K562 (cell line): ENCODE measurements around the gene EMID1. TPM values are rescaled to one million over a fixed set of nuclear protein-coding genes. Genes with fewer than 3 reads are reported as not detected.

Experiments
- ARID4B ChIP-seq: sonication (generic); formaldehyde crosslinking; IDR thresholded peaks from 2 replicates; pipeline ENCODE4 v1.8.0; 2022; ENCODE audit warnings: mild to moderate bottlenecking, missing genetic modification reagents
- ELK3 ChIP-seq: fragments of 450-650 bp; formaldehyde crosslinking; IDR thresholded peaks from 2 replicates; pipeline ENCODE4 v1.4.0; 2020; ENCODE audit warnings: mild to moderate bottlenecking
- MBD2 ChIP-seq: sonication (generic); IDR thresholded peaks from 2 replicates; pipeline ENCODE4 v1.6.1; 2016; ENCODE audit warnings: low read depth, borderline replicate concordance
- RBM34 ChIP-seq: fragments of 200-400 bp; formaldehyde crosslinking; IDR thresholded peaks from 2 replicates; pipeline ENCODE4 v1.6.1; 2018; ENCODE audit warnings: low read length, borderline replicate concordance; ENCODE audit not compliant: insufficient read depth
- TAF9B ChIP-seq: fragments of 450-650 bp; IDR thresholded peaks from 2 replicates; pipeline ENCODE4 v1.6.1; 2018; ENCODE audit warnings: mild to moderate bottlenecking; ENCODE audit not compliant: partially characterized antibody
- ZNF277 ChIP-seq: fragments of 250-450 bp; sonication (Bioruptor Pico); IDR thresholded peaks from 2 replicates; pipeline ENCODE4 v1.8.0; 2022; ENCODE audit warnings: inconsistent platforms, mild to moderate bottlenecking, moderate library complexity, borderline replicate concordance
- polyA plus RNA-seq, 8 experiments: library from polyadenylated mRNA; depleted of rRNA in 4 of 8; stranded (reverse) in 5 of 8; unstranded in 3 of 8; fragments of >200 nt; fragmentation: Nextera tagmentation in 2 of 8; fragmentation: Illumina TruSeq in 1 of 8; extraction: Ambion mirVana in 2 of 8; extraction: Trizol in 1 of 8; gene quantifications; 2 replicates each; pipeline versions ENCODE4 v1.2.1 to v1.2.3, GENCODE V29; 2011 to 2014; ENCODE audit warnings: inconsistent platforms in 1 of 8, missing spikeins in 1 of 8
- total RNA-seq, 7 experiments: library from RNA; depleted of rRNA in 6 of 7; stranded (reverse); fragments of >200 nt in 6 of 7; fragmentation: Illumina TruSeq in 2 of 7; extraction: Trizol in 2 of 7; gene quantifications; 2 replicates each; pipeline versions ENCODE4 v1.2.1 to v1.2.3, GENCODE V29; 2011 to 2021; ENCODE audit warnings: low replicate concordance in 1 of 7
- TF ChIP-seq, protein P1 (sequence below): fragments of 200-800 bp; sonication (Bioruptor generic); IDR thresholded peaks from 2 replicates; pipeline ENCODE4 v1.6.1; 2017; ENCODE audit warnings: missing genetic modification characterization, missing compliant biosample characterization
- TF ChIP-seq, protein P2 (sequence below): fragments of 250-450 bp; sonication (Bioruptor Pico); IDR thresholded peaks from 2 replicates; pipeline ENCODE4 v1.4.0; 2020

The EMID1 gene
- total and polyA plus RNA-seq, 9 of the 15 experiments (the other 6 are each of a cell fraction or from before 2014, with no cell fraction given), result 0.15 to 7.2 (median 2.7) TPM

GRCh38 chr22:29255064-29255621 lies 49.4 kb downstream of the EMID1 start (continued):
- no peak for TF ChIP-seq ARID4B
- TF ChIP-seq, protein P1, sequence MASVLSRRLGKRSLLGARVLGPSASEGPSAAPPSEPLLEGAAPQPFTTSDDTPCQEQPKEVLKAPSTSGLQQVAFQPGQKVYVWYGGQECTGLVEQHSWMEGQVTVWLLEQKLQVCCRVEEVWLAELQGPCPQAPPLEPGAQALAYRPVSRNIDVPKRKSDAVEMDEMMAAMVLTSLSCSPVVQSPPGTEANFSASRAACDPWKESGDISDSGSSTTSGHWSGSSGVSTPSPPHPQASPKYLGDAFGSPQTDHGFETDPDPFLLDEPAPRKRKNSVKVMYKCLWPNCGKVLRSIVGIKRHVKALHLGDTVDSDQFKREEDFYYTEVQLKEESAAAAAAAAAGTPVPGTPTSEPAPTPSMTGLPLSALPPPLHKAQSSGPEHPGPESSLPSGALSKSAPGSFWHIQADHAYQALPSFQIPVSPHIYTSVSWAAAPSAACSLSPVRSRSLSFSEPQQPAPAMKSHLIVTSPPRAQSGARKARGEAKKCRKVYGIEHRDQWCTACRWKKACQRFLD (CRISPR knock-in tag), result no peak
- no peak for TF ChIP-seq ZNF277
- TF ChIP-seq ELK3, result no peak
- TF ChIP-seq TAF9B, result no peak
- no peak for TF ChIP-seq MBD2
- no peak for TF ChIP-seq RBM34
- TF ChIP-seq, protein P2, sequence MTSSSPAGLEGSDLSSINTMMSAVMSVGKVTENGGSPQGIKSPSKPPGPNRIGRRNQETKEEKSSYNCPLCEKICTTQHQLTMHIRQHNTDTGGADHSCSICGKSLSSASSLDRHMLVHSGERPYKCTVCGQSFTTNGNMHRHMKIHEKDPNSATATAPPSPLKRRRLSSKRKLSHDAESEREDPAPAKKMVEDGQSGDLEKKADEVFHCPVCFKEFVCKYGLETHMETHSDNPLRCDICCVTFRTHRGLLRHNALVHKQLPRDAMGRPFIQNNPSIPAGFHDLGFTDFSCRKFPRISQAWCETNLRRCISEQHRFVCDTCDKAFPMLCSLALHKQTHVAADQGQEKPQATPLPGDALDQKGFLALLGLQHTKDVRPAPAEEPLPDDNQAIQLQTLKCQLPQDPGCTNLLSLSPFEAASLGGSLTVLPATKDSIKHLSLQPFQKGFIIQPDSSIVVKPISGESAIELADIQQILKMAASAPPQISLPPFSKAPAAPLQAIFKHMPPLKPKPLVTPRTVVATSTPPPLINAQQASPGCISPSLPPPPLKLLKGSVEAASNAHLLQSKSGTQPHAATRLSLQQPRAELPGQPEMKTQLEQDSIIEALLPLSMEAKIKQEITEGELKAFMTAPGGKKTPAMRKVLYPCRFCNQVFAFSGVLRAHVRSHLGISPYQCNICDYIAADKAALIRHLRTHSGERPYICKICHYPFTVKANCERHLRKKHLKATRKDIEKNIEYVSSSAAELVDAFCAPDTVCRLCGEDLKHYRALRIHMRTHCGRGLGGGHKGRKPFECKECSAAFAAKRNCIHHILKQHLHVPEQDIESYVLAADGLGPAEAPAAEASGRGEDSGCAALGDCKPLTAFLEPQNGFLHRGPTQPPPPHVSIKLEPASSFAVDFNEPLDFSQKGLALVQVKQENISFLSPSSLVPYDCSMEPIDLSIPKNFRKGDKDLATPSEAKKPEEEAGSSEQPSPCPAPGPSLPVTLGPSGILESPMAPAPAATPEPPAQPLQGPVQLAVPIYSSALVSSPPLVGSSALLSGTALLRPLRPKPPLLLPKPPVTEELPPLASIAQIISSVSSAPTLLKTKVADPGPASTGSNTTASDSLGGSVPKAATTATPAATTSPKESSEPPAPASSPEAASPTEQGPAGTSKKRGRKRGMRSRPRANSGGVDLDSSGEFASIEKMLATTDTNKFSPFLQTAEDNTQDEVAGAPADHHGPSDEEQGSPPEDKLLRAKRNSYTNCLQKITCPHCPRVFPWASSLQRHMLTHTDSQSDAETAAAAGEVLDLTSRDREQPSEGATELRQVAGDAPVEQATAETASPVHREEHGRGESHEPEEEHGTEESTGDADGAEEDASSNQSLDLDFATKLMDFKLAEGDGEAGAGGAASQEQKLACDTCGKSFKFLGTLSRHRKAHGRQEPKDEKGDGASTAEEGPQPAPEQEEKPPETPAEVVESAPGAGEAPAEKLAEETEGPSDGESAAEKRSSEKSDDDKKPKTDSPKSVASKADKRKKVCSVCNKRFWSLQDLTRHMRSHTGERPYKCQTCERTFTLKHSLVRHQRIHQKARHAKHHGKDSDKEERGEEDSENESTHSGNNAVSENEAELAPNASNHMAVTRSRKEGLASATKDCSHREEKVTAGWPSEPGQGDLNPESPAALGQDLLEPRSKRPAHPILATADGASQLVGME, result no peak
- TF ChIP-seq, all 486 proteins: peak for 0
